Measurements from ENCODE around the gene PRM2. TPM values are rescaled to one million over a fixed set of nuclear protein-coding genes. Genes with fewer than 3 reads are reported as not detected.

PRM2 gene
- total RNA-seq, 5 donors from 2014 or later (not counting 1 experiment from before 2014, with no cell fraction given) = not detected

- Mint-ChIP-seq H3K4me1 (peaks cover 0 to 2% (median 1%) of the 10 kb centered on the region in 3 donors), H3K36me3 (no peaks in the 10 kb centered on the region), H3K9me3 (no peaks in the 10 kb centered on the region), H3K27ac (no peak overlapping the region), H3K27me3 (no peaks in the 10 kb centered on the region), H3K4me3 (no peak overlapping the region)
- Histone ChIP-seq H3K9me3 (no peaks in the 10 kb centered on the region), H3K27me3 (replicated peaks in 1 of 2; ENCODE audit: control insufficient read depth in 2 of 2, extremely low read depth in 1 of 2, insufficient read depth in 2 of 2, low read length in 1 of 2) (no peaks in the 10 kb centered on the region), H3K36me3 (ENCODE audit: control insufficient read depth in 2 of 2, extremely low read depth in 1 of 2, insufficient read depth in 1 of 2, low read length in 1 of 2) (no peaks in the 10 kb centered on the region), H3K4me3 (ENCODE audit: control insufficient read depth in 1 of 2, extremely low read depth in 1 of 2, low read length in 1 of 2) (no peak overlapping the region), H3K4me1 (ENCODE audit: control insufficient read depth in 1 of 2, extremely low read depth in 1 of 2, insufficient read depth in 2 of 2, low read length in 2 of 2) (no peaks in the 10 kb centered on the region), H3K27ac (ENCODE audit: low read length) (no peak overlapping the region)
- ATAC-seq (replicated peaks in 1 of 4) (no peak), DNase-seq (no peak)
- CTCF ChIA-PET = no interaction called here
- POLR2A ChIA-PET = interaction anchor here in 1 of 2 donors (0.6 kb wide), 1 partner anchor 279 kb away, joined by 3 read pairs; no protein-coding TSS in a partner anchor
- 52% methylated on average over 6 of the region's 8 CpGs for WGBS (ENCODE audit: insufficient coverage)
Measured at GRCh38 chr16:11319529-11320146, 43.4 kb upstream of the PRM2 start.

- ChIA-PET CTCF (no interaction called here), POLR2A (no interaction called here)
- Histone ChIP-seq H3K4me1 (ENCODE audit: control insufficient read depth in 1 of 2, extremely low read depth in 1 of 2, insufficient read depth in 2 of 2, low read length in 2 of 2) (no peaks in the 10 kb centered on the region), H3K27ac (ENCODE audit: low read length) (no peak overlapping the region), H3K4me3 (ENCODE audit: control insufficient read depth in 1 of 2, extremely low read depth in 1 of 2, low read length in 1 of 2) (no peak overlapping the region), H3K36me3 (ENCODE audit: control insufficient read depth in 2 of 2, extremely low read depth in 1 of 2, insufficient read depth in 1 of 2, low read length in 1 of 2) (no peaks in the 10 kb centered on the region), H3K27me3 (replicated peaks in 1 of 2; ENCODE audit: control insufficient read depth in 2 of 2, extremely low read depth in 1 of 2, insufficient read depth in 2 of 2, low read length in 1 of 2) (no peaks in the 10 kb centered on the region), H3K9me3 (no peaks in the 10 kb centered on the region)
- DNase-seq = no peak
- ATAC-seq (replicated peaks in 1 of 4) = no peak
- 91% methylated on average over 8 of the region's 8 CpGs for WGBS (ENCODE audit: insufficient coverage)
- H3K9me3 Mint-ChIP-seq = no peaks in the 10 kb centered on the region
- no peaks in the 10 kb centered on the region for H3K36me3 Mint-ChIP-seq
- no peaks in the 10 kb centered on the region for H3K27me3 Mint-ChIP-seq
- peaks cover 0 to 4% (median 2%) of the 10 kb centered on the region in 3 donors for H3K4me1 Mint-ChIP-seq
- no peak overlapping the region for H3K4me3 Mint-ChIP-seq
- no peak overlapping the region for H3K27ac Mint-ChIP-seq
Measured at GRCh38 chr16:11318817-11319216, 42.5 kb upstream of the PRM2 start.

DNA sequence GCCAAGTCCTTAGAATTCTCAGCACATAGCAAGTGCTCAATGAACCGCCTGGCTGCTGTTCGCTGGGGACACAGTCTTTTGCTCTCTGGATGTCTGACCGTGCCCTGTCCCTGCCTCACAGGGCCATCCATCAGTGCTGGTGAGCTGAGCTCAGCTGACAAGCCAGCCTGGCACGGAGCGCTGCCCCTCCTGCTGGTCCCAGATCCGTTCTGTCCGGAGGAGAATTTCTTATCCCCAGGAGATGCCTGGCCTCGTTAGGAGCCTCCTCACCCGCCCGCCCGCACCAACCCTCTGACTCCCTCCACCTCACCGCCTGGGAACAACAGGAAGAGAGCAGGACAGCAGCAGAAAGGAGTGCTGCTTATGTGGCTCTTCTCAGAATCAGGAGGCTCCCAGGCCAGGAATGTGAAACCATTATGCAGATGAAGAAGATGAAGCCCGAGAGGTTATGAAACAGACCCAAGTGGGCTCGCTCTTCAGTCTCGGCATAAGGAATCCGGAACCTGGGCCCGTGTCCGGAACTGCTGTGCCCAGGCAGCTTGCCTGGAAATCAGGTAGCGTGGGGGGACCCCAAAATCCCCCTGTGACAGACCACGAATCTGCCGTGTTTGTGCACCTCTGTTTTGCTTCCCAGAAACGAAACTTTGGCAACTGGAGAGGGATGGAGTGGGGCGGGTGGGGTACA, 40.2 kb upstream of the PRM2 start:
- H3K4me3 Mint-ChIP-seq = no peak overlapping the region
- CTCF ChIA-PET = no interaction called here

GRCh38 chr16:11315510-11315909, 39.2 kb upstream of the PRM2 start:
- peaks cover 14 to 26% of the 10 kb centered on the region in 2 experiments for H3K4me1 ChIP-seq (ENCODE audit: control insufficient read depth in 1 of 2, extremely low read depth in 1 of 2, insufficient read depth in 2 of 2, low read length in 2 of 2)
- Mint-ChIP-seq H3K4me1 (peaks cover 25 to 33% (median 33%) of the 10 kb centered on the region in 3 donors), H3K27me3 (no peaks in the 10 kb centered on the region), H3K9me3 (no peaks in the 10 kb centered on the region), H3K4me3 (no peak overlapping the region), H3K27ac (no peak overlapping the region), H3K36me3 (no peaks in the 10 kb centered on the region)
- ATAC-seq (replicated peaks in 1 of 4) (no peak), DNase-seq (no peak)
- ChIA-PET POLR2A (interaction anchor here in 1 of 2 donors (0.5 kb wide), 1 partner anchor 60 kb away, joined by 3 read pairs; no protein-coding TSS in a partner anchor), CTCF (no interaction called here)
- H3K27ac ChIP-seq (ENCODE audit: low read length) = no peak overlapping the region
- no peaks in the 10 kb centered on the region for H3K9me3 ChIP-seq
- H3K36me3 ChIP-seq (ENCODE audit: control insufficient read depth in 2 of 2, extremely low read depth in 1 of 2, insufficient read depth in 1 of 2, low read length in 1 of 2) = no peaks in the 10 kb centered on the region
- no peak overlapping the region for H3K4me3 ChIP-seq (ENCODE audit: control insufficient read depth in 1 of 2, extremely low read depth in 1 of 2, low read length in 1 of 2)
- no peaks in the 10 kb centered on the region for H3K27me3 ChIP-seq (replicated peaks in 1 of 2; ENCODE audit: control insufficient read depth in 2 of 2, extremely low read depth in 1 of 2, insufficient read depth in 2 of 2, low read length in 1 of 2)
- 83% methylated on average over 9 of the region's 13 CpGs for WGBS (ENCODE audit: insufficient coverage)

More for the DNA sequence above, 40.2 kb upstream of the PRM2 start:
- peak overlapping the region in 1 of 2 donors; percentile 17 for H3K27ac Mint-ChIP-seq
- H3K4me1 Mint-ChIP-seq = peaks cover 16 to 24% (median 24%) of the 10 kb centered on the region in 3 donors
- no peaks in the 10 kb centered on the region for H3K27me3 Mint-ChIP-seq
- ATAC-seq (replicated peaks in 1 of 4) = no peak
- 93% methylated on average over 17 of the region's 23 CpGs for WGBS (ENCODE audit: insufficient coverage)
- H3K27me3 ChIP-seq (replicated peaks in 1 of 2; ENCODE audit: control insufficient read depth in 2 of 2, extremely low read depth in 1 of 2, insufficient read depth in 2 of 2, low read length in 1 of 2) = no peaks in the 10 kb centered on the region
- no peak for DNase-seq
- no peaks in the 10 kb centered on the region for H3K36me3 Mint-ChIP-seq
- H3K4me3 ChIP-seq (ENCODE audit: control insufficient read depth in 1 of 2, extremely low read depth in 1 of 2, low read length in 1 of 2) = no peak overlapping the region
- no peaks in the 10 kb centered on the region for H3K9me3 Mint-ChIP-seq
- H3K27ac ChIP-seq (ENCODE audit: low read length) = no peak overlapping the region
- no peaks in the 10 kb centered on the region for H3K9me3 ChIP-seq
- peaks cover 11 to 17% of the 10 kb centered on the region in 2 experiments for H3K4me1 ChIP-seq (ENCODE audit: control insufficient read depth in 1 of 2, extremely low read depth in 1 of 2, insufficient read depth in 2 of 2, low read length in 2 of 2)
- H3K36me3 ChIP-seq (ENCODE audit: control insufficient read depth in 2 of 2, extremely low read depth in 1 of 2, insufficient read depth in 1 of 2, low read length in 1 of 2) = no peaks in the 10 kb centered on the region
- POLR2A ChIA-PET = interaction anchor here in 1 of 2 donors (0.6 kb wide), 1 partner anchor 33 kb away, joined by 13 read pairs; no protein-coding TSS in a partner anchor

DNA sequence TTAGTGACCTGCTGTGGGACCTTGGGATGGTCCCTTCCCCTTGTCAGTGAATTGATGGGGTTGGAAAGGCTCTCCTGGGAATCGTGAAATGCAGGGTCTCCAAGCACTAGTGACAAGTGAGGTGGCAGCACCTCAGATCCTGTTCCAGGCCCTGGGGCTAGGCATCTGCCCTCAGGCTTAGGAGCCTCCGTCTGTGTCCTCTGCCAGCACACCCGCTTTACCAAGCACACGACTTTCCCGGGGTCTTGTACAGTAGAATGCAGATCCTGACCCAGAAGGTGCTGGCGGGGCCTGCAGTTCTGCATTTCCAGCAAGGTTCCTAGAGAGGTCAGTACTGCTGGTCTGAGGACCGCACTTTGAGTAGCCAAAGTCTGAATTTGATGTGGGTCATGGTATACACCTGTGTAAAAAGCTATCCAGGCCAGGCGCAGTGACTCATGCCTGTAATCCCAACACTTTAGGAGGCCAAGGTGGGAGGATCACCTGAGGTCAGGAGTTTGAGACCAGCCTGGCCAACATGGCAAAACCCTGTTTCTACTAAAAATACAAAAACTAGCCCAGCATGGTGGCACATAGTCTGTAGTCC, 38.1 kb upstream of the PRM2 start:
- H3K9me3 Mint-ChIP-seq = no peaks in the 10 kb centered on the region
- no peaks in the 10 kb centered on the region for H3K27me3 Mint-ChIP-seq
- no peaks in the 10 kb centered on the region for H3K36me3 Mint-ChIP-seq
- peaks cover 34 to 41% (median 41%) of the 10 kb centered on the region in 3 donors for H3K4me1 Mint-ChIP-seq
- no peak overlapping the region for H3K27ac Mint-ChIP-seq
- H3K9me3 ChIP-seq = no peaks in the 10 kb centered on the region
- no peaks in the 10 kb centered on the region for H3K27me3 ChIP-seq (replicated peaks in 1 of 2; ENCODE audit: control insufficient read depth in 2 of 2, extremely low read depth in 1 of 2, insufficient read depth in 2 of 2, low read length in 1 of 2)
- H3K4me1 ChIP-seq (ENCODE audit: control insufficient read depth in 1 of 2, extremely low read depth in 1 of 2, insufficient read depth in 2 of 2, low read length in 2 of 2) = peaks cover 16 to 37% of the 10 kb centered on the region in 2 experiments
- no peak overlapping the region for H3K27ac ChIP-seq (ENCODE audit: low read length)
- whole genome bisulfite sequencing (ENCODE audit: insufficient coverage) = 96% methylated on average over 6 of the region's 8 CpGs
- ChIA-PET POLR2A (no interaction called here), CTCF (no interaction called here)
- no peak overlapping the region for H3K4me3 Mint-ChIP-seq
- ATAC-seq (replicated peaks in 1 of 4) (no peak), DNase-seq (no peak)
- H3K4me3 ChIP-seq (ENCODE audit: control insufficient read depth in 1 of 2, extremely low read depth in 1 of 2, low read length in 1 of 2) = no peak overlapping the region
- no peaks in the 10 kb centered on the region for H3K36me3 ChIP-seq (ENCODE audit: control insufficient read depth in 2 of 2, extremely low read depth in 1 of 2, insufficient read depth in 1 of 2, low read length in 1 of 2)

DNA sequence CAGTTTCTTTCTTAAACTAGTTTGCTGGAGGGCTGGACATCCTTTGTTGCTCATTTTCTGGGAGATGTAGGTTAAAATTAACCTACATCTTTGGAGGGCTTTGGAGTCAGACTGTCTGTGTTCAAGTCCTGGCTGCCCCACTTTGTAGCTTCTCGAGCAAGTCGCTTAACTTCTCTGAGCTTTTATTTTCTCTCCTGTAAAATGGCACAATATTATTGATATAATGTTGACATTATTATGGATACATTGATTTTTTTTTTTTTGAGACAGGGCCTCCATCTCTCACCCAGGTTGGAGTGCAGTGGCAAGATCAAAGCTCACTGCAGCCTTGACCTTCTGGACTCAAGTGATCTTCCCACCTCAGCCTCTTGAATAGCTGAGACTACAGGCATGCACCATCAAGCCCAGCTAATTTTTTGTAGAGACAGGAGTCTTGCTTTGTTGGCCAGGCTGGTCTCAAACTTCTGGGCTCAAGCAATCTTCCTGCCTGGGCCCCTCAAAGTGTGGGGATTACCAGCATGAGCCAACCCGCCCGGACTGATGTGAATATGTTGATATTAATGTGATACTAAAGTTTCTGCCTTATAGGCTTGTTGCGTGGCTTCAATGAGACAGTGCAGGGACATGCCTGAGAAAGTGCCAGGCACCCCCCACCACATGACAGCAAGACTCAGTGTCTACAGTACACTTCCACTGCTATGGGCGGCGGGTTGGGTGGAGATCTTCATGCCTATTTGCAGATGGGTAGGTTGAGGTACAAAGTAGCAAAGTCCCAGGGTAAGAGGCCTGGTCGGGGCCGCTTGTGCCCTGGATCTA, 37.4 kb upstream of the PRM2 start:
- ChIA-PET CTCF (no interaction called here), POLR2A (no interaction called here)
- H3K4me1 ChIP-seq (ENCODE audit: control insufficient read depth in 1 of 2, extremely low read depth in 1 of 2, insufficient read depth in 2 of 2, low read length in 2 of 2) = peaks cover 17 to 43% of the 10 kb centered on the region in 2 experiments
- DNase-seq (no peak), ATAC-seq (replicated peaks in 1 of 4) (no peak)
- no peak overlapping the region for H3K27ac ChIP-seq (ENCODE audit: low read length)
- Mint-ChIP-seq H3K36me3 (no peaks in the 10 kb centered on the region), H3K27ac (peak overlapping the region; percentile 45 to 72), H3K4me1 (peaks cover 34 to 44% (median 42%) of the 10 kb centered on the region in 3 donors), H3K4me3 (no peak overlapping the region), H3K27me3 (no peaks in the 10 kb centered on the region), H3K9me3 (no peaks in the 10 kb centered on the region)
- no peak overlapping the region for H3K4me3 ChIP-seq (ENCODE audit: control insufficient read depth in 1 of 2, extremely low read depth in 1 of 2, low read length in 1 of 2)
- no peaks in the 10 kb centered on the region for H3K27me3 ChIP-seq (replicated peaks in 1 of 2; ENCODE audit: control insufficient read depth in 2 of 2, extremely low read depth in 1 of 2, insufficient read depth in 2 of 2, low read length in 1 of 2)
- WGBS (ENCODE audit: insufficient coverage) = 96% methylated on average over 4 of the region's 9 CpGs
- H3K36me3 ChIP-seq (ENCODE audit: control insufficient read depth in 2 of 2, extremely low read depth in 1 of 2, insufficient read depth in 1 of 2, low read length in 1 of 2) = no peaks in the 10 kb centered on the region
- H3K9me3 ChIP-seq = no peaks in the 10 kb centered on the region
